ENCODE data around the gene IL22RA2. TPM values are rescaled to one million over a fixed set of nuclear protein-coding genes. Genes with fewer than 3 reads are reported as not detected.

Gene IL22RA2
- total RNA-seq, 4 donors from 2014 or later = 0.08 to 0.30 (median 0.22) TPM; not detected in 1

GRCh38 chr6:137097057-137097456 lies 76.4 kb downstream of the IL22RA2 start:
- DNase-seq (ENCODE audit: low spot score in 2 of 2) = no peak
- intact Hi-C loops (cut with DNase I; ENCODE audit: low total_unique reads) = loop anchor here (10.0 kb wide), 2 partner anchors 68 to 218 kb away; no protein-coding TSS in a partner anchor
- no peak overlapping the region for H3K4me3 ChIP-seq (ENCODE audit: low read depth, poor library complexity, severe bottlenecking)
- TF ChIP-seq CTCF (IDR thresholded peaks at IDR 0.05) = no peak
- no peak for TF ChIP-seq POLR2A (IDR thresholded peaks at IDR 0.05)

- no peak for DNase-seq (ENCODE audit: low spot score in 2 of 2)
- no peak overlapping the region for H3K4me3 ChIP-seq (ENCODE audit: low read depth, poor library complexity, severe bottlenecking)
- intact Hi-C loops (cut with DNase I; ENCODE audit: low total_unique reads) = loop anchor here (10.0 kb wide), 2 partner anchors 69 to 219 kb away; no protein-coding TSS in a partner anchor
- TF ChIP-seq CTCF (IDR thresholded peaks at IDR 0.05) (no peak), POLR2A (IDR thresholded peaks at IDR 0.05) (no peak)
These were observed 77.7 kb downstream of the IL22RA2 start for GRCh38 chr6:137095651-137096238.

GRCh38 chr6:137095093-137095492 lies 78.4 kb downstream of the IL22RA2 start:
- no peak overlapping the region for H3K4me3 ChIP-seq (ENCODE audit: low read depth, poor library complexity, severe bottlenecking)
- 72 to 83% methylated on average over 10 of the region's 10 CpGs for whole genome bisulfite sequencing, 2 donors
- intact Hi-C loops (cut with DNase I; ENCODE audit: low total_unique reads) = loop anchor here (10.0 kb wide), 2 partner anchors 70 to 220 kb away; no protein-coding TSS in a partner anchor
- TF ChIP-seq POLR2A (IDR thresholded peaks at IDR 0.05) (no peak), CTCF (IDR thresholded peaks at IDR 0.05) (no peak)
- no peak for DNase-seq (ENCODE audit: low spot score in 2 of 2)

- no peak overlapping the region for H3K4me3 ChIP-seq (ENCODE audit: low read depth, poor library complexity, severe bottlenecking)
- peak; percentile 81 to 88 for DNase-seq (ENCODE audit: low spot score in 2 of 2)
- no peak for TF ChIP-seq POLR2A (IDR thresholded peaks at IDR 0.05)
- peak in 1 of 3 donors; percentile 65 for TF ChIP-seq CTCF (IDR thresholded peaks at IDR 0.05)
- WGBS, 2 donors = 32 to 35% methylated on average over 5 of the region's 5 CpGs
- intact Hi-C loops (cut with DNase I; ENCODE audit: low total_unique reads) = loop anchor here (10.0 kb wide), 2 partner anchors 70 to 220 kb away; no protein-coding TSS in a partner anchor
These were observed 78.9 kb downstream of the IL22RA2 start for GRCh38 chr6:137094411-137095008.

Other genes starting within 250 kb of the IL22RA2 start
- 100 to 1,000 TPM in 3 of 4 donors, 10 to 100 TPM in 1; 70.4 to 199 (median 146) TPM for gene IL20RA, start 128.7 kb downstream of the IL22RA2 start, total RNA-seq
- gene IFNGR1, start 45.7 kb upstream of the IL22RA2 start, total RNA-seq = 10 to 100 TPM; 64.2 to 92.1 (median 83.0) TPM